ENCODE data around the gene RIMS4.

The RIMS4 gene

GRCh38 chr20:44701858-44702256 is 108.5 kb downstream of the RIMS4 start:
- no peak for DNase-seq (ENCODE audit: low read depth in 2 of 2)
